Adrenal gland (tissue), 5 donors: Measurements from ENCODE around the gene MUC7.

Experiments used
- CTCF ChIP-seq, 6 experiments: fragments of 450-650 bp in 4 of 6; fragments of 200-600 bp in 2 of 6; sonication (generic) in 1 of 6; IDR thresholded peaks; 1 replicate in 5 of 6; 2 replicates in 1 of 6; pipeline versions ENCODE4 v1.5.1 to v1.8.0; 2016 to 2021; ENCODE audit warnings: antibody characterized with exemption in 6 of 6, mild to moderate bottlenecking in 2 of 6, moderate library complexity in 1 of 6
- POLR2A ChIP-seq, 2 donors: fragments of 450-650 bp; IDR thresholded peaks; one replicate each; pipeline ENCODE4 v1.6.1; 2017; ENCODE audit warnings: antibody characterized with exemption in 2 of 2, mild to moderate bottlenecking in 2 of 2, moderate library complexity in 1 of 2
- donor health status: DM: no; HTN: no; CAD: no.

GRCh38 chr4:70437197-70437596, 34.8 kb upstream of the MUC7 start:
- TF ChIP-seq CTCF (IDR thresholded peaks at IDR 0.05) (no peak), POLR2A (IDR thresholded peaks at IDR 0.05) (no peak)
